ENCODE data around the gene ARHGEF4. TPM values are rescaled to one million over a fixed set of nuclear protein-coding genes. Genes with fewer than 3 reads are reported as not detected.

ARHGEF4 gene
- polyA plus RNA-seq, 1 donor (not counting 4 experiments of a cell fraction or from before 2014, with no cell fraction given), result 22.6 TPM

DNA sequence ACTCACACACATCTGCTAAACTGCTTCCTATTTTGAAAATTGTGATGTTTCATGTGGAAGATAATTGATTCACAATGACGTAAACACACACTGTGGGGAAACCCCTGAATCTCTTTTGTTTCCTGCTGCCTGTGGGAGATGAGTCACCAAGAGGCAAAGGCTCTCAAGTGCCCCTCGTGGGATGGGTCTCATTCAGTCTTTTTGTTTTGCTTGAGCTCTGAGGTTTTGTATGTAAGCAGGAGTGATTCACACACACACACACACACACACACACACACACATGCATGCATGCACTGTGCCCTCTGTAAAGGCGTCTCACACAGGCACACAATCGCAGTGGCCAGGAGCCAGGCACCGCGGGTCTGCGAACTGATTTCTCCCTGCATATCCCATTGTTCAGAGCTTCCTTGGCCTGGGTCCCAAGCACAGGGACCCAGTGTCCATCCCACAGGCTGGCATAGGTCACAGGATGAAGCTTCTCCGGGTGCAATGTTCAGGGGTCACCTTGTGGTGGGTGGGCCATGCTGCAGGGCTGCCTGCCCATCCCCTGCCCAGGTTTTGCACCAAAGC, 12.1 kb upstream of the ARHGEF4 start:
- Histone ChIP-seq H3K9me1 (ENCODE audit: control insufficient read depth, extremely low read depth, insufficient read depth, low read length) (peaks cover 8% of the 10 kb centered on the region), H3K9me3 (ENCODE audit: control insufficient read depth, low read depth, low read length) (no peaks in the 10 kb centered on the region)
- TF ChIP-seq CTCF (optimal IDR thresholded peaks at IDR 0.05 in 1 of 3, IDR thresholded peaks at IDR 0.05 in 1 of 3, conservative IDR thresholded peaks at IDR 0.05 in 1 of 3; ENCODE audit: extremely low read depth in 1 of 3, insufficient read depth in 2 of 3, low read length in 3 of 3) (no peak), EZH2 (IDR thresholded peaks at IDR 0.05; ENCODE audit: low read length) (no peak)

DNA sequence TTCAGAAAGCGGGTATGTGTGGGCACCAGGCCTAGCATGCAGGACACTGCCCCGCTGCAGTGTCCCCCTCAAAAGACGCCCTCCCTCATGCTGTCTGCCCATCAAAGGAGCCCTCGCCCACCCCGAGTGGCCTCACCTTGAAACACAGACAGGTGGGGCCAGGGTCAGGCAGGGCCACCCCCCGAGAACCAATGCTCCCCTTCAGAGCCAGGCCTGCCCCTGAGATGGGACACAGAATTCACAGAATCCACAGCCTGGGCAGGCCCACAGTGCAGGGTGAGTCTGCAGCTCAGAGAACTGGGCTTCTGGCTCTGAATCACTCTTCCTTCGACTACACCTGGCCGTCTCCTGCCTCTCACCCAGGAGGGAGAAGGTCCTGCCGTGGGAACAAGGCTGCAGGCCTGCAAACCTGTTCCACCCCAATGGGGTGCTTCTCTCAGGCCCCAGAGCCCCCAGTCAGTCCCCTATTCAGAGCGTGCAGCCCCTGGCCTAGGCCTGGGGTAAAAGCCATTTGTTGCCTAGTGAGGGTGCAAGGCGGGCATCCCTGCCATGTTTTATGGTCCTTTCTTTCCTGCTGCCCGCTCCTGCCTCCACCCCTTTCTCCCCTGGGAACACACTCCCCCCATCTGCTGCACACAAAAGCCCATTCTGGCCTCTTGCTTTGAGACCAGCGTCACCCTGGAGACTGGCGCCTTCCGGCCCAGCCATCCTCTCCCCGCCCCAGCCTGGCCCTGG, 11.3 kb upstream of the ARHGEF4 start:
- Histone ChIP-seq H3K4me1 (ENCODE audit: control insufficient read depth, extremely low read depth, insufficient read depth, low read length) (peaks cover 63% of the 10 kb centered on the region), H3K79me2 (ENCODE audit: control insufficient read depth, insufficient read depth, low read length) (no peaks in the 10 kb centered on the region)

More for the DNA sequence above, 12.1 kb upstream of the ARHGEF4 start:
- no peaks in the 10 kb centered on the region for H4K20me1 ChIP-seq (ENCODE audit: control insufficient read depth, extremely low read depth, insufficient read depth, low read length)
- DNase-seq (ENCODE audit: low read depth, low spot score) (peak; percentile 99), FAIRE-seq (peak; percentile 95)
- H3K9ac ChIP-seq (ENCODE audit: control insufficient read depth, extremely low read depth, insufficient read depth, low read length), result peak overlapping the region; percentile 62
- H3K4me3 ChIP-seq (ENCODE audit: control insufficient read depth in 2 of 3, extremely low read depth in 1 of 3, insufficient read depth in 2 of 3, low read depth in 1 of 3, low read length in 3 of 3), result no peak overlapping the region
- peak overlapping the region; percentile 76 for H3K27ac ChIP-seq (ENCODE audit: control insufficient read depth, insufficient read depth, low read length)
- H3K79me2 ChIP-seq (ENCODE audit: control insufficient read depth, insufficient read depth, low read length), result no peaks in the 10 kb centered on the region
- peaks cover 71% of the 10 kb centered on the region for H3K4me1 ChIP-seq (ENCODE audit: control insufficient read depth, extremely low read depth, insufficient read depth, low read length)
- H3K36me3 ChIP-seq (ENCODE audit: control insufficient read depth in 2 of 2, extremely low read depth in 1 of 2, insufficient read depth in 2 of 2, low read length in 2 of 2), result no peaks in the 10 kb centered on the region
- dilution Hi-C loops (cut with MboI; ENCODE audit: extremely low pct_ligation_motif_present, low sequenced_read_pairs), result no loop called here
- H3K27me3 ChIP-seq (ENCODE audit: control insufficient read depth, extremely low read depth, insufficient read depth, low read length), result no peaks in the 10 kb centered on the region
- no peak overlapping the region for H2AFZ ChIP-seq (ENCODE audit: control insufficient read depth, low read length)
- H3K4me2 ChIP-seq (ENCODE audit: control insufficient read depth, extremely low read depth, insufficient read depth, low read depth, low read length), result peak overlapping the region; percentile 55

More for the DNA sequence above, 11.3 kb upstream of the ARHGEF4 start:
- Histone ChIP-seq H3K27me3 (ENCODE audit: control insufficient read depth, extremely low read depth, insufficient read depth, low read length) (no peaks in the 10 kb centered on the region), H3K27ac (ENCODE audit: control insufficient read depth, insufficient read depth, low read length) (peak overlapping the region; percentile 76), H2AFZ (ENCODE audit: control insufficient read depth, low read length) (no peak overlapping the region), H3K36me3 (ENCODE audit: control insufficient read depth in 2 of 2, extremely low read depth in 1 of 2, insufficient read depth in 2 of 2, low read length in 2 of 2) (no peaks in the 10 kb centered on the region), H3K9ac (ENCODE audit: control insufficient read depth, extremely low read depth, insufficient read depth, low read length) (peak overlapping the region; percentile 62), H3K4me3 (ENCODE audit: control insufficient read depth in 2 of 3, extremely low read depth in 1 of 3, insufficient read depth in 2 of 3, low read depth in 1 of 3, low read length in 3 of 3) (no peak overlapping the region), H3K9me1 (ENCODE audit: control insufficient read depth, extremely low read depth, insufficient read depth, low read length) (peaks cover 8% of the 10 kb centered on the region), H3K4me2 (ENCODE audit: control insufficient read depth, extremely low read depth, insufficient read depth, low read depth, low read length) (peak overlapping the region; percentile 41), H3K9me3 (ENCODE audit: control insufficient read depth, low read depth, low read length) (no peaks in the 10 kb centered on the region), H4K20me1 (ENCODE audit: control insufficient read depth, extremely low read depth, insufficient read depth, low read length) (no peaks in the 10 kb centered on the region)
- FAIRE-seq (no peak), DNase-seq (ENCODE audit: low read depth, low spot score) (no peak)
- TF ChIP-seq CTCF (optimal IDR thresholded peaks at IDR 0.05 in 1 of 3, IDR thresholded peaks at IDR 0.05 in 1 of 3, conservative IDR thresholded peaks at IDR 0.05 in 1 of 3; ENCODE audit: extremely low read depth in 1 of 3, insufficient read depth in 2 of 3, low read length in 3 of 3), result no peak
- no peak for TF ChIP-seq EZH2 (IDR thresholded peaks at IDR 0.05; ENCODE audit: low read length)
- dilution Hi-C loops (cut with MboI; ENCODE audit: extremely low pct_ligation_motif_present, low sequenced_read_pairs), result no loop called here

Data from keratinocyte (primary cell).